ENCODE data around the gene LRRC36.

GRCh38 chr16:67317853-67318252 is 8.8 kb upstream of the LRRC36 start:
- TF ChIP-seq CTCF (IDR thresholded peaks at IDR 0.05; ENCODE audit: insufficient read depth, low read length, poor library complexity, severe bottlenecking): no peak
- no peak for TF ChIP-seq EZH2phosphoT487 (conservative IDR thresholded peaks at IDR 0.05; ENCODE audit: low read length)

All from SU-DHL-6 (cell line).